Common myeloid progenitor, CD34-positive (primary cell): ENCODE results near the gene INCENP.
"Not testable (repeated sequence)": the region's sequence is repeated elsewhere in the genome, so short reads cannot be mapped to it uniquely, and the experiment has no call there.

ENCODE experiments used
- CTCF ChIA-PET: fragments of 350-600 bp; sonication (Branson Sonifier 250); formaldehyde crosslinking; loops from one replicate; lab custom pipeline; 2021; ENCODE audit warnings: antibody characterized with exemption; lab: Charles Lee
- POLR2A ChIA-PET: fragments of 350-600 bp; sonication (Branson Sonifier 250); formaldehyde crosslinking; loops from one replicate; lab custom pipeline; 2021; ENCODE audit warnings: antibody characterized with exemption; lab: Charles Lee
- DNase-seq, 3 donors: peaks; one replicate each; pipeline versions ENCODE4 v3.0.0 to v3.0.0-alpha.2; 2013
- H3K27ac ChIP-seq, 2 experiments: 1 replicate in 1 of 2; 2 replicates in 1 of 2; pipeline ENCODE4 v1.7.0; 2013; ENCODE audit warnings: inconsistent platforms in 2 of 2, low read length in 2 of 2, mild to moderate bottlenecking in 2 of 2, low read depth in 1 of 2, moderate library complexity in 1 of 2; ENCODE audit not compliant: severe bottlenecking in 2 of 2, insufficient read depth in 1 of 2, poor library complexity in 1 of 2
- H3K27me3 ChIP-seq, 5 experiments: replicated peaks in 2 of 5; 1 replicate in 3 of 5; 2 replicates in 2 of 5; pipeline versions ENCODE4 v1.6.1 to v1.7.0; 2013; ENCODE audit warnings: low read length in 4 of 5, mild to moderate bottlenecking in 2 of 5, moderate library complexity in 2 of 5, inconsistent platforms in 1 of 5; ENCODE audit not compliant: insufficient read depth in 5 of 5, control insufficient read depth in 4 of 5
- H3K36me3 ChIP-seq, 4 experiments: 1 replicate in 2 of 4; 2 replicates in 2 of 4; pipeline versions ENCODE4 v1.6.1 to v1.7.0; 2013; ENCODE audit warnings: low read length in 3 of 4, control low read depth in 1 of 4, mild to moderate bottlenecking in 1 of 4; ENCODE audit not compliant: control insufficient read depth in 4 of 4, insufficient read depth in 4 of 4
- H3K4me1 ChIP-seq, 4 experiments: 1 replicate in 3 of 4; 2 replicates in 1 of 4; pipeline versions ENCODE4 v1.6.1 to v1.7.1; 2013; ENCODE audit warnings: low read length in 3 of 4, mild to moderate bottlenecking in 3 of 4, control low read depth in 1 of 4, inconsistent platforms in 1 of 4, moderate library complexity in 1 of 4; ENCODE audit not compliant: control insufficient read depth in 4 of 4, insufficient read depth in 4 of 4; ENCODE audit errors: control extremely low read depth in 1 of 4
- H3K4me3 ChIP-seq, 7 experiments: 1 replicate in 4 of 7; 2 replicates in 3 of 7; pipeline versions ENCODE4 v1.5.1 to v1.7.0; 2013; ENCODE audit warnings: mild to moderate bottlenecking in 7 of 7, low read length in 6 of 7, moderate library complexity in 6 of 7, inconsistent platforms in 2 of 7, low read depth in 2 of 7, control low read depth in 1 of 7; ENCODE audit not compliant: insufficient read depth in 4 of 7, control insufficient read depth in 1 of 7; ENCODE audit errors: extremely low read depth in 1 of 7
- H3K9me3 ChIP-seq, 5 experiments: 1 replicate in 4 of 5; 2 replicates in 1 of 5; pipeline versions ENCODE4 v1.6.1 to v1.7.1; 2013; ENCODE audit warnings: low read length in 4 of 5, mild to moderate bottlenecking in 2 of 5, inconsistent platforms in 1 of 5, low read depth in 1 of 5, moderate library complexity in 1 of 5; ENCODE audit not compliant: control insufficient read depth in 4 of 5, insufficient read depth in 2 of 5; ENCODE audit errors: control extremely low read depth in 1 of 5
- WGBS: methylation state at CpG from one replicate; pipeline ENCODE4 v1.1.5; 2013; ENCODE audit not compliant: insufficient coverage; 5-methylcytosine and 5-hydroxymethylcytosine counted together

Gene INCENP

DNA sequence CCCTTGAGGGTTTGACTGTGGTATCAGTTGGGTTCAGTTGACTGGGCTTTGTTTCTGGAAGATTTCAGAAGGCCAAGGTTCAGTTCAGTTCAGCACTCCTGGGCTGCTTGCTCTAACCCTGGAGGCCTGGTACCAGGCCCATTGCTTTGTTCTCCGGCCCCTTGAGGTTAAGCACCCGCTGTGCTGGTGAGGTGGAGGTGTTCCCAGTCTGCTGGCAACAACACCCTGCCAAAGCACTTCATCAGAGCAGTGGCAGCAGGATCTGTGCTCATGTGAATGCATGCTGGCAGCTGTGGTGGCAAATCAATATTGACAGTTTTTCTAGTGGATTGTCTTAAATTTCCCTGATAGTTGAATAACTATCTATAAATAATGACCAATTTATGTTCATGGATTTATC, 62.4 kb downstream of the INCENP start:
- CTCF ChIA-PET: no interaction called here
- Histone ChIP-seq H3K27ac (no peak overlapping the region), H3K36me3 (no peaks in the 10 kb centered on the region), H3K27me3 (peaks cover 0 to 18% (median 0%) of the 10 kb centered on the region in 5 experiments), H3K9me3 (peaks cover 0 to 6% (median 0%) of the 10 kb centered on the region in 5 experiments), H3K4me1 (no peaks in the 10 kb centered on the region), H3K4me3 (no peak overlapping the region)
- POLR2A ChIA-PET: no interaction called here
- WGBS: no CpG with 5 or more reads among the region's 2 CpGs
- DNase-seq: no peak

- no peaks in the 10 kb centered on the region for H3K9me3 ChIP-seq
- no peak for DNase-seq
- ChIA-PET CTCF (interaction anchor here (1.4 kb wide), 1 partner anchor 18 kb away, joined by 4 read pairs; no protein-coding TSS in a partner anchor), POLR2A (no interaction called here)
- H3K4me3 ChIP-seq: no peak within 1 kb of the TSS
- H3K27ac ChIP-seq: no peak within 1 kb of the TSS
- WGBS: 84% methylated on average over 9 of the region's 9 CpGs
- H3K36me3 ChIP-seq: no peaks in the 10 kb centered on the region
- H3K27me3 ChIP-seq: peaks cover 0 to 27% (median 0%) of the 10 kb centered on the region in 5 experiments
- no peaks in the 10 kb centered on the region for H3K4me1 ChIP-seq
Measured at GRCh38 chr11:62190011-62190410, 66.2 kb downstream of the INCENP start, which contains the start of gene SCGB1D1. Gene SCGB1D1, plus strand, starts transcription at chr11:62190216. Its CDS starts 69 bp downstream, at chr11:62190285.

DNA sequence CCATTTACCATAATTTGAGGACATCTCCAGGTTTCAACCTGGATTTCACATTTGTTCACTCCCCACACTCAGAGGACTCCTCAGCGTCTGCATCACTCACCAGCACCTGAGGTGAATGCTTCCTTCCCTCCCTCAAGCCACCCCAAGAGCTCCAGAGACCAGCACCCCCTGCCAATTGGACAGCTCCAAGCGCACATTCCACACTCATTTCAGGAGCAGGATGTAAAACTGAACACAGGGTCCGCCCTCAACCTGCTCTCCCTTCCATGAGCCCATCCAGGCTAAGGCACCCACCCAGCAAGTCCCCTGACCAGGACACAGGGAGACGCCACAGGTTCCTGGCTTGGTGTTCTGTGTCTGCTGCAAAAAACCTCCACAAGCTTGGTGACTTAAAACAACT, 70.1 kb downstream of the INCENP start:
- H3K27me3 ChIP-seq: peaks cover 0 to 36% (median 0%) of the 10 kb centered on the region in 5 experiments
- H3K27ac ChIP-seq: no peak overlapping the region
- no peaks in the 10 kb centered on the region for H3K9me3 ChIP-seq
- peak in 1 of 3 donors; percentile 24 for DNase-seq
- peaks cover 0 to 6% (median 0%) of the 10 kb centered on the region in 4 experiments for H3K4me1 ChIP-seq
- WGBS: 93% methylated on average over 3 of the region's 4 CpGs
- POLR2A ChIA-PET: interaction anchor here (0.6 kb wide), 1 partner anchor 1147 kb away, joined by 3 read pairs; no protein-coding TSS in a partner anchor
- H3K4me3 ChIP-seq: no peak overlapping the region
- no peaks in the 10 kb centered on the region for H3K36me3 ChIP-seq
- CTCF ChIA-PET: no interaction called here

- H3K36me3 ChIP-seq, POLR2A ChIA-PET, H3K4me3 ChIP-seq, H3K9me3 ChIP-seq, H3K4me1 ChIP-seq, CTCF ChIA-PET, H3K27ac ChIP-seq: not testable (repeated sequence)
- H3K27me3 ChIP-seq: peaks cover 0 to 27% (median 0%) of the 10 kb centered on the region in 5 experiments
- peak in 1 of 3 donors; percentile 36 for DNase-seq
- WGBS: no CpG with 5 or more reads among the region's 9 CpGs
Measured at GRCh38 chr11:62195010-62195409, 71.2 kb downstream of the INCENP start.

DNA sequence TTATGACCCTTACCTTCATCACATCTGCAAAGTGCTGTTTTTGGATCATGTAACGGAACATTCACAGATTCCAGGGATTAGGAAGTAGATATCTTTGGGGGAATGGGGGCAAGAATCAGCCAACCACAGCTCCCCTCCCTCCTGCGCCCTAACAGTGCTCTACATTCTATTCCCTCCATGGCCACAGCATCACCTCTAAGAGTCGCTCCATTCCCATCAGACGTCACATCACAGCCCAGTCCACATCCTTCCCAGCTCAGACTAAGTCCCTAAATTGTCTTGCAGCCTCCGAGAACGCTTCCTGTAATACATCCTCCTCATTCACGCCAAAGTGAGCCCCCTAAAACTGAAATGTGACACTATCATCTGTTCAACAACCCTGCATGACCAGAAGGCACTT, 72.1 kb downstream of the INCENP start:
- Histone ChIP-seq H3K9me3 (no peaks in the 10 kb centered on the region), H3K36me3 (no peaks in the 10 kb centered on the region), H3K4me1 (peaks cover 0 to 6% (median 0%) of the 10 kb centered on the region in 4 experiments), H3K4me3 (no peak overlapping the region), H3K27ac (peak overlapping the region in 1 of 2 experiments; percentile 16), H3K27me3 (peaks cover 0 to 20% (median 0%) of the 10 kb centered on the region in 5 experiments)
- ChIA-PET CTCF (no interaction called here), POLR2A (no interaction called here)
- WGBS: 74% methylated on average over 3 of the region's 7 CpGs
- DNase-seq: no peak

DNA sequence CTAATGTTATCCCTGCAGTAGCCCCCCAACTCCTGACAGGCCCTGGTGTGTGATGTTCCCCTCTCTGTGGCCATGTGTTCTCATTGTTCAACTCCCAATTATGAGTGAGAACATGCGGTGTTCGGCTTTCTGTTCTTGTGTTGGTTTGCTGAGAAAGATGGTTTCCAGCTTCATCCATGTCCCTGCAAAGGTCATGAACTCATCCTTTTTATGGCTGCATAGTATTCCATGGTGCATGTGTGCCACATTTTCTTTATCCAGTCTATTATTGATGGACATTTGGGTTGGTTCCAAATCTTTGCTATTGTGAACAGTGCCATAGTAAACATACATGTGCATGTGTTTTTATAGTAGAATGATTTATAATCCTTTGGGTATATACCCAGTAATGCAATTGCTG, 73.6 kb downstream of the INCENP start:
- DNase-seq, POLR2A ChIA-PET, H3K27ac ChIP-seq, H3K4me1 ChIP-seq, H3K9me3 ChIP-seq, H3K4me3 ChIP-seq, H3K36me3 ChIP-seq: not testable (repeated sequence)
- peaks cover 0 to 17% (median 0%) of the 10 kb centered on the region in 5 experiments for H3K27me3 ChIP-seq
- WGBS: 60% methylated on average over 2 of the region's 2 CpGs
- CTCF ChIA-PET: interaction anchor here (0.6 kb wide), 1 partner anchor 10 kb away, joined by 3 read pairs; no protein-coding TSS in a partner anchor

GRCh38 chr11:62201376-62201775, 77.6 kb downstream of the INCENP start:
- WGBS: 85% methylated on average over 2 of the region's 2 CpGs
- CTCF ChIA-PET: interaction anchor here (1.3 kb wide), 2 partner anchors 30 to 34 kb away, joined by 3 to 4 read pairs; no protein-coding TSS in a partner anchor
- POLR2A ChIA-PET: no interaction called here

More at GRCh38 chr11:62201376-62201775, 77.6 kb downstream of the INCENP start:
- no peak for DNase-seq
- H3K27ac ChIP-seq: no peak overlapping the region
- H3K4me1 ChIP-seq: no peaks in the 10 kb centered on the region
- no peaks in the 10 kb centered on the region for H3K9me3 ChIP-seq
- no peaks in the 10 kb centered on the region for H3K36me3 ChIP-seq
- H3K27me3 ChIP-seq: peaks cover 0 to 3% (median 0%) of the 10 kb centered on the region in 5 experiments
- no peak overlapping the region for H3K4me3 ChIP-seq
